ENCODE results near the gene KSR2.

DNA sequence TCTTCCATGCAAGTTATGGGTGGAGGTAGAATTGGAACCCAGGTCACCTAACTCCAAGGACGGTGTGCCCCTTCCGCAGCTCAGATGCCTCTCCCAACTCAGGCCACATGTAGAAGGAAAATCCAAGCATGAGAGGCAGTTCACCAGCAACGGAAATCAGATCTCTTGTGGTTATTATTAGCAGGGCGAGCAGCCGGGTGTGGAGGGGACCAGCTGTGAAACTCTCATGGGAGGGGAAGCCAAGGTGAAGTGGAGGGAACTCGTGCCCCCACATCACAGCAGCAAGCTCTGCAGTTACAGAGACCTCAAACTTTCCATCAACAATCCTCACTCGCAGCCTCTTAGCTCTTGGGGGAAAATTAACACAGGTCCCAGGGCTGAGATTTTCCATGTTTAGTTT is 79.7 kb downstream of the KSR2 start:
- TF ChIP-seq, protein P1, sequence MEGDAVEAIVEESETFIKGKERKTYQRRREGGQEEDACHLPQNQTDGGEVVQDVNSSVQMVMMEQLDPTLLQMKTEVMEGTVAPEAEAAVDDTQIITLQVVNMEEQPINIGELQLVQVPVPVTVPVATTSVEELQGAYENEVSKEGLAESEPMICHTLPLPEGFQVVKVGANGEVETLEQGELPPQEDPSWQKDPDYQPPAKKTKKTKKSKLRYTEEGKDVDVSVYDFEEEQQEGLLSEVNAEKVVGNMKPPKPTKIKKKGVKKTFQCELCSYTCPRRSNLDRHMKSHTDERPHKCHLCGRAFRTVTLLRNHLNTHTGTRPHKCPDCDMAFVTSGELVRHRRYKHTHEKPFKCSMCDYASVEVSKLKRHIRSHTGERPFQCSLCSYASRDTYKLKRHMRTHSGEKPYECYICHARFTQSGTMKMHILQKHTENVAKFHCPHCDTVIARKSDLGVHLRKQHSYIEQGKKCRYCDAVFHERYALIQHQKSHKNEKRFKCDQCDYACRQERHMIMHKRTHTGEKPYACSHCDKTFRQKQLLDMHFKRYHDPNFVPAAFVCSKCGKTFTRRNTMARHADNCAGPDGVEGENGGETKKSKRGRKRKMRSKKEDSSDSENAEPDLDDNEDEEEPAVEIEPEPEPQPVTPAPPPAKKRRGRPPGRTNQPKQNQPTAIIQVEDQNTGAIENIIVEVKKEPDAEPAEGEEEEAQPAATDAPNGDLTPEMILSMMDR (tag by site-specific recombination; IDR thresholded peaks at IDR 0.05) = no peak
- TF ChIP-seq KLF8 (tag by site-specific recombination; IDR thresholded peaks at IDR 0.05) (no peak), ZNF302 (tag by site-specific recombination; IDR thresholded peaks at IDR 0.05; ENCODE audit: low read depth) (no peak), ZNF677 (tag by site-specific recombination; IDR thresholded peaks at IDR 0.05) (no peak), SP7 (tag by site-specific recombination; IDR thresholded peaks at IDR 0.05) (no peak)
- TF ChIP-seq, protein P2, sequence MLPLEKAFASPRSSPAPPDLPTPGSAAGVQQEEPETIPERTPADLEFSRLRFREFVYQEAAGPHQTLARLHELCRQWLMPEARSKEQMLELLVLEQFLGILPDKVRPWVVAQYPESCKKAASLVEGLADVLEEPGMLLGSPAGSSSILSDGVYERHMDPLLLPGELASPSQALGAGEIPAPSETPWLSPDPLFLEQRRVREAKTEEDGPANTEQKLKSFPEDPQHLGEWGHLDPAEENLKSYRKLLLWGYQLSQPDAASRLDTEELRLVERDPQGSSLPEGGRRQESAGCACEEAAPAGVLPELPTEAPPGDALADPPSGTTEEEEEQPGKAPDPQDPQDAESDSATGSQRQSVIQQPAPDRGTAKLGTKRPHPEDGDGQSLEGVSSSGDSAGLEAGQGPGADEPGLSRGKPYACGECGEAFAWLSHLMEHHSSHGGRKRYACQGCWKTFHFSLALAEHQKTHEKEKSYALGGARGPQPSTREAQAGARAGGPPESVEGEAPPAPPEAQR (tag by site-specific recombination; IDR thresholded peaks at IDR 0.05) = no peak
- TF ChIP-seq, protein P3, sequence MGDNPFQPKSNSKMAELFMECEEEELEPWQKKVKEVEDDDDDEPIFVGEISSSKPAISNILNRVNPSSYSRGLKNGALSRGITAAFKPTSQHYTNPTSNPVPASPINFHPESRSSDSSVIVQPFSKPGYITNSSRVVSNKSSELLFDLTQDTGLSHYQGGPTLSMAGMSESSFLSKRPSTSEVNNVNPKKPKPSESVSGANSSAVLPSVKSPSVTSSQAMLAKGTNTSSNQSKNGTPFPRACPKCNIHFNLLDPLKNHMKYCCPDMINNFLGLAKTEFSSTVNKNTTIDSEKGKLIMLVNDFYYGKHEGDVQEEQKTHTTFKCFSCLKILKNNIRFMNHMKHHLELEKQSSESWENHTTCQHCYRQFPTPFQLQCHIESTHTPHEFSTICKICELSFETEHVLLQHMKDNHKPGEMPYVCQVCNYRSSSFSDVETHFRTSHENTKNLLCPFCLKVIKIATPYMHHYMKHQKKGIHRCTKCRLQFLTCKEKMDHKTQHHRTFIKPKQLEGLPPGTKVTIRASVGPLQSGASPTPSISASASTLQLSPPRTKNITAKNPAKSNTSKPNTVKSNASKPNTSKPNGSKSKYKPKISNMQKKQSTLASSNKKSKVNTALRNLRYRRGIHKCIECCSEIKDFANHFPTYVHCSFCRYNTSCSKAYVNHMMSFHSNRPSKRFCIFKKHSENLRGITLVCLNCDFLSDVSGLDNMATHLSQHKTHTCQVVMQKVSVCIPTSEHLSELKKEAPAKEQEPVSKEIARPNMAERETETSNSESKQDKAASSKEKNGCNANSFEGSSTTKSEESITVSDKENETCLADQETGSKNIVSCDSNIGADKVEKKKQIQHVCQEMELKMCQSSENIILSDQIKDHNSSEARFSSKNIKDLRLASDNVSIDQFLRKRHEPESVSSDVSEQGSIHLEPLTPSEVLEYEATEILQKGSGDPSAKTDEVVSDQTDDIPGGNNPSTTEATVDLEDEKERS (tag by site-specific recombination; IDR thresholded peaks at IDR 0.05) = no peak

Data from HEK293 (cell line).